Uterus (tissue), 4 donors: Measurements from ENCODE around the gene ATP6V1G3. TPM values are rescaled to one million over a fixed set of nuclear protein-coding genes. Genes with fewer than 3 reads are reported as not detected.
"Not testable (repeated sequence)": the region's sequence is repeated elsewhere in the genome, so short reads cannot be mapped to it uniquely, and the experiment has no call there.

ENCODE experiments used
- DNase-seq, 2 donors: peaks; one replicate each; pipeline ENCODE4 v3.0.0-alpha.2; 2019 to 2020
- H3K27ac ChIP-seq, 2 donors: fragments of 200-600 bp; sonication (generic); 1 replicate in 1 of 2; 2 replicates in 1 of 2; pipeline ENCODE4 v1.5.1; 2016 to 2018
- H3K27me3 ChIP-seq, 2 donors: fragments of 200-600 bp; sonication (generic); one replicate each; pipeline ENCODE4 v1.5.1; 2018 to 2019; ENCODE audit warnings: control low read depth in 1 of 2
- H3K36me3 ChIP-seq, 2 donors: fragments of 200-600 bp; sonication (generic); one replicate each; pipeline ENCODE4 v1.5.1; 2019; ENCODE audit warnings: control low read depth in 1 of 2
- H3K4me1 ChIP-seq, 2 donors: fragments of 200-600 bp; sonication (generic); one replicate each; pipeline ENCODE4 v1.5.1; 2018 to 2019; ENCODE audit warnings: control low read depth in 1 of 2
- H3K4me3 ChIP-seq, 2 donors: fragments of 200-600 bp; sonication (generic); 1 replicate in 1 of 2; 2 replicates in 1 of 2; pipeline ENCODE4 v1.5.1; 2018 to 2019; ENCODE audit warnings: mild to moderate bottlenecking in 1 of 2
- H3K9me3 ChIP-seq, 2 donors: fragments of 200-600 bp; sonication (generic); one replicate each; pipeline ENCODE4 v1.5.1; 2019; ENCODE audit warnings: control low read depth in 1 of 2
- POLR2A ChIP-seq, 2 donors: fragments of 450-650 bp; IDR thresholded peaks; one replicate each; pipeline ENCODE4 v1.6.1; 2016; ENCODE audit warnings: antibody characterized with exemption in 2 of 2, mild to moderate bottlenecking in 1 of 2, moderate library complexity in 1 of 2
- intact Hi-C: fragments of 100-400 bp; cut with DNase I; formaldehyde crosslinking; loops from one replicate; pipeline ENCODE4 v1.15.1; 2023; ENCODE audit warnings: low total_unique reads
- total RNA-seq, 4 donors: library from RNA; depleted of rRNA in 3 of 4; stranded (reverse); fragments of >200 nt in 3 of 4; gene quantifications; one replicate each; pipeline versions ENCODE4 v1.1.0 to v1.2.4, GENCODE V29; 2014 to 2023
- TF ChIP-seq, protein P1 (sequence below), 4 experiments: fragments of 200-600 bp in 2 of 4; fragments of 450-650 bp in 2 of 4; sonication (generic) in 2 of 4; IDR thresholded peaks; one replicate each; pipeline ENCODE4 v1.5.1; 2016 to 2019; ENCODE audit warnings: antibody characterized with exemption in 4 of 4, mild to moderate bottlenecking in 2 of 4, moderate library complexity in 1 of 4
- donor health status: DM: yes; HTN: yes; CAD: no.

ATP6V1G3 gene
- total RNA-seq, 4 donors from 2014 or later, result not detected

- no peak overlapping the region for H3K27ac ChIP-seq
- DNase-seq, result no peak
- H3K4me3 ChIP-seq, result no peak overlapping the region
- H3K27me3 ChIP-seq, result no peaks in the 10 kb centered on the region
- H3K9me3 ChIP-seq, result no peaks in the 10 kb centered on the region
- H3K4me1 ChIP-seq, result no peaks in the 10 kb centered on the region
- TF ChIP-seq, protein P1, sequence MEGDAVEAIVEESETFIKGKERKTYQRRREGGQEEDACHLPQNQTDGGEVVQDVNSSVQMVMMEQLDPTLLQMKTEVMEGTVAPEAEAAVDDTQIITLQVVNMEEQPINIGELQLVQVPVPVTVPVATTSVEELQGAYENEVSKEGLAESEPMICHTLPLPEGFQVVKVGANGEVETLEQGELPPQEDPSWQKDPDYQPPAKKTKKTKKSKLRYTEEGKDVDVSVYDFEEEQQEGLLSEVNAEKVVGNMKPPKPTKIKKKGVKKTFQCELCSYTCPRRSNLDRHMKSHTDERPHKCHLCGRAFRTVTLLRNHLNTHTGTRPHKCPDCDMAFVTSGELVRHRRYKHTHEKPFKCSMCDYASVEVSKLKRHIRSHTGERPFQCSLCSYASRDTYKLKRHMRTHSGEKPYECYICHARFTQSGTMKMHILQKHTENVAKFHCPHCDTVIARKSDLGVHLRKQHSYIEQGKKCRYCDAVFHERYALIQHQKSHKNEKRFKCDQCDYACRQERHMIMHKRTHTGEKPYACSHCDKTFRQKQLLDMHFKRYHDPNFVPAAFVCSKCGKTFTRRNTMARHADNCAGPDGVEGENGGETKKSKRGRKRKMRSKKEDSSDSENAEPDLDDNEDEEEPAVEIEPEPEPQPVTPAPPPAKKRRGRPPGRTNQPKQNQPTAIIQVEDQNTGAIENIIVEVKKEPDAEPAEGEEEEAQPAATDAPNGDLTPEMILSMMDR (IDR thresholded peaks at IDR 0.05), result no peak
- TF ChIP-seq POLR2A (IDR thresholded peaks at IDR 0.05), result no peak
- intact Hi-C loops, result no loop called here
- H3K36me3 ChIP-seq, result no peaks in the 10 kb centered on the region
Observed at GRCh38 chr1:198481661-198482060, 58.8 kb downstream of the ATP6V1G3 start.

DNA sequence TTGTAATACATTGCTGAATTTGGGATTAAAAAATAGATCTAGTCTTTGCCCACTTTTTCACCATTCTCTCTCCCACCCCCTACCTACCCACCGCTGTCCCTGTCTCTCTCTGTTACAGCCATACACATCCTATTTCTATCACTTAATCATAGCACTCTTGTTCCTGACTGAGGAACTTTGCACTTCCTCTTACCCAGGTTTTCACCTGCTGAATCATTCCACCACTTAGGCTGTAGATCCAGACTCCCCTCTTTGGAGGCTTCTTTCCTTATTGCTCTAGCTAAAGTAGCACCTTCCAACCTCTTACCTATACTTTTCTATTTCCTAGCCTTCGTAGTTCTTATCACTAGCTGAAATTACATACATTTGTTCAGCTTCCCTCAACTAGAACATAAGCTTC is 59.6 kb downstream of the ATP6V1G3 start:
- intact Hi-C loops, result no loop called here

DNA sequence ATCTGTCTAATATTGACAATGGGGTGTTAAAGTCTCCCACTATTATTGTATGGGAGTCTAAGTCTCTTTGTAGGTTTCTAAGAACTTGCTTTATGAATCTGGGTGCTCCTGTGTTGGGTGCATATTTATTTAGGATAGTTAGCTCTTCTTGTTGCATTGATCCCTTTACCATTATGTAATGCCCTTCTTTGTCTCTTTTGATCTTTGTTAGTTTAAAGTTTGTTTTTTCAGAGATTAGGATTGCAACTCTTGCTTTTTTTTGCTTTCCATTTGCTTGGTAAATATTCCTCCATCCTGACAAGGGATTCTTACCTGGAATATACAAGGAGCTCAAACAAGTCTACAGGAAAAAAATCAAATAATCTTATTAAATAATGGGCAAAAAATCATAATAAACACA is 63.1 kb downstream of the ATP6V1G3 start:
- H3K4me1 ChIP-seq, DNase-seq, H3K9me3 ChIP-seq, H3K27me3 ChIP-seq, H3K27ac ChIP-seq, intact Hi-C loops, H3K4me3 ChIP-seq, H3K36me3 ChIP-seq: not testable (repeated sequence)

More for the DNA sequence above, 59.6 kb downstream of the ATP6V1G3 start:
- Histone ChIP-seq H3K9me3 (no peaks in the 10 kb centered on the region), H3K4me3 (no peak overlapping the region), H3K36me3 (no peaks in the 10 kb centered on the region), H3K27me3 (no peaks in the 10 kb centered on the region), H3K4me1 (no peaks in the 10 kb centered on the region), H3K27ac (no peak overlapping the region)
- DNase-seq, result no peak
- TF ChIP-seq, protein P1 (IDR thresholded peaks at IDR 0.05), result no peak
- no peak for TF ChIP-seq POLR2A (IDR thresholded peaks at IDR 0.05)

Other genes starting within 250 kb of the ATP6V1G3 start
- 10 to 100 TPM; 12.7 to 28.7 (median 16.3) TPM for gene PTPRC, start 98.4 kb upstream of the ATP6V1G3 start, total RNA-seq